ENCODE data around the gene IGFBP4.

The IGFBP4 gene

GRCh38 chr17:40466298-40466971, 23.2 kb downstream of the IGFBP4 start:
- no peak for DNase-seq (ENCODE audit: low spot score)
- no peak for TF ChIP-seq CTCF (IDR thresholded peaks at IDR 0.05; ENCODE audit: extremely low read depth, insufficient read depth, missing control alignments)
- in situ Hi-C loops (cut with MboI; ENCODE audit: low pct_unique_long_range_greater_than_20kb, low sequenced_read_pairs, unreplicated experiment) = no loop called here

- DNase-seq (ENCODE audit: low spot score) = no peak
- TF ChIP-seq CTCF (IDR thresholded peaks at IDR 0.05; ENCODE audit: extremely low read depth, insufficient read depth, missing control alignments) = no peak
- in situ Hi-C loops (cut with MboI; ENCODE audit: low pct_unique_long_range_greater_than_20kb, low sequenced_read_pairs, unreplicated experiment) = no loop called here
These were observed 24.1 kb downstream of the IGFBP4 start for GRCh38 chr17:40467281-40467867.

GRCh38 chr17:40468560-40468959, 25.3 kb downstream of the IGFBP4 start:
- TF ChIP-seq CTCF (IDR thresholded peaks at IDR 0.05; ENCODE audit: extremely low read depth, insufficient read depth, missing control alignments) = no peak
- no peak for DNase-seq (ENCODE audit: low spot score)
- in situ Hi-C loops (cut with MboI; ENCODE audit: low pct_unique_long_range_greater_than_20kb, low sequenced_read_pairs, unreplicated experiment) = no loop called here

GRCh38 chr17:40469805-40470675, 26.8 kb downstream of the IGFBP4 start:
- DNase-seq (ENCODE audit: low spot score) = no peak
- no peak for TF ChIP-seq CTCF (IDR thresholded peaks at IDR 0.05; ENCODE audit: extremely low read depth, insufficient read depth, missing control alignments)
- in situ Hi-C loops (cut with MboI; ENCODE audit: low pct_unique_long_range_greater_than_20kb, low sequenced_read_pairs, unreplicated experiment) = no loop called here

GRCh38 chr17:40470932-40471828, 27.9 kb downstream of the IGFBP4 start:
- in situ Hi-C loops (cut with MboI; ENCODE audit: low pct_unique_long_range_greater_than_20kb, low sequenced_read_pairs, unreplicated experiment) = no loop called here
- DNase-seq (ENCODE audit: low spot score) = no peak
- no peak for TF ChIP-seq CTCF (IDR thresholded peaks at IDR 0.05; ENCODE audit: extremely low read depth, insufficient read depth, missing control alignments)

All from GM13977 (cell line).